Activated naive CD4-positive, alpha-beta T cell treated with anti-CD3 and anti-CD28 coated beads for 36 hours (primary cell): ENCODE data around the gene BAIAP2. TPM values are rescaled to one million over a fixed set of nuclear protein-coding genes. Genes with fewer than 3 reads are reported as not detected.

Source experiments
- CTCF ChIA-PET: fragments of 350-600 bp; sonication (Branson Sonifier 250); formaldehyde crosslinking; loops from one replicate; lab custom pipeline; 2021; ENCODE audit warnings: antibody characterized with exemption; lab: Charles Lee
- DNase-seq: peaks from one replicate; pipeline ENCODE4 v3.0.0-alpha.2; 2020
- H3K27ac Mint-ChIP-seq: one replicate; pipeline ENCODE4 v1.8.0; 2021; ENCODE audit warnings: mild to moderate bottlenecking, mixed read lengths
- H3K27me3 Mint-ChIP-seq: one replicate; pipeline ENCODE4 v1.8.0; 2021; ENCODE audit warnings: low read depth, mixed read lengths
- H3K36me3 Mint-ChIP-seq: one replicate; pipeline ENCODE4 v1.8.0; 2021; ENCODE audit warnings: low read depth, mixed read lengths
- H3K4me1 Mint-ChIP-seq: one replicate; pipeline ENCODE4 v1.8.0; 2021; ENCODE audit warnings: low read depth, mixed read lengths
- H3K4me3 Mint-ChIP-seq: one replicate; pipeline ENCODE4 v1.8.0; 2021; ENCODE audit warnings: mild to moderate bottlenecking, moderate library complexity, mixed read lengths
- H3K9me3 Mint-ChIP-seq: one replicate; pipeline ENCODE4 v1.8.0; 2021; ENCODE audit warnings: mixed read lengths
- intact Hi-C: fragments of 100-400 bp; cut with micrococcal nuclease; formaldehyde crosslinking; loops from one replicate; pipeline ENCODE4 v1.15.1; 2023
- total RNA-seq, 2 experiments: library from RNA; stranded (reverse); gene quantifications; one replicate each; pipeline ENCODE4 v1.2.3, GENCODE V29; 2021

BAIAP2 gene
- total RNA-seq, 2 experiments from 2014 or later = 3.9 to 4.2 TPM

- DNase-seq = no peak
- no peaks in the 10 kb centered on the region for H3K36me3 Mint-ChIP-seq
- no peaks in the 10 kb centered on the region for H3K27me3 Mint-ChIP-seq
- no peak overlapping the region for H3K4me3 Mint-ChIP-seq
- H3K4me1 Mint-ChIP-seq = peaks cover 2% of the 10 kb centered on the region
- H3K9me3 Mint-ChIP-seq = no peaks in the 10 kb centered on the region
- intact Hi-C loops = no loop called here
- CTCF ChIA-PET = interaction anchor here (1.4 kb wide), 1 partner anchor 10 kb away, joined by 5 read pairs; no protein-coding TSS in a partner anchor
- no peak overlapping the region for H3K27ac Mint-ChIP-seq
These were observed 77.5 kb downstream of the BAIAP2 start for GRCh38 chr17:81112450-81112849.

DNA sequence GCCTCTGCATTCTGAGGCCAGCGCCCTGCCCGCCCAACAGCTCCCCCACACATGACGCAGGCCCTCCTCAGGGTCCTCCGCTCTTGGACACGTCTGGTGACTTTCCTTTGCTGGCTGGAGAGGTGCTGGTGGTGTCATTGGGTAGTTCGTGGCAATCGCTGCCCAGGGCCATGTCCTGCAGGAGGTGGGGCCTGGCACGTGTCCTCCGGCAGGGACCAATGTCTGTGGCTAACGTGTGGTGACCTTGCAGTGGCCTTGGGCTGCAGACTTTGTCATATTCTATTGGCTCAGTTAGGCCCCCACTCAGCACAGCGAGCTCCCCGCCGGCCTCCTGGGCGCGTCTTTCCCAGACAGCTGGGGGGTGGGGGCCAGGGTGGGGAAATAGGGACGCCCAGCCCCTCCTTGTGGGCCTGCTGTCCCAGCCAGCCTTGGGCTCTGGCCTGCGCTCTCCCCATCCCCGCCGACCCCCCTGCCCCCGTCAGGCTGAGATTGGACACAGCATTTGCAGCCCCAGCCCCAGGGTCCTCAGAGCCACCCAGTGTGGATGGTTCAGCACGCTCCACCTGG lies 78.3 kb downstream of the BAIAP2 start:
- no peak overlapping the region for H3K4me3 Mint-ChIP-seq
- intact Hi-C loops = no loop called here
- H3K4me1 Mint-ChIP-seq = peaks cover 2% of the 10 kb centered on the region
- H3K27ac Mint-ChIP-seq = no peak overlapping the region
- no peaks in the 10 kb centered on the region for H3K9me3 Mint-ChIP-seq
- no peak for DNase-seq
- H3K27me3 Mint-ChIP-seq = no peaks in the 10 kb centered on the region
- no peaks in the 10 kb centered on the region for H3K36me3 Mint-ChIP-seq
- CTCF ChIA-PET = interaction anchor here (1.4 kb wide), 1 partner anchor 11 kb away, joined by 5 read pairs; no protein-coding TSS in a partner anchor

GRCh38 chr17:81114351-81115093 lies 79.6 kb downstream of the BAIAP2 start:
- CTCF ChIA-PET = interaction anchor here (0.6 kb wide), 1 partner anchor 123 kb away, joined by 3 read pairs; the partner anchor contains the start of gene CHMP6
- no peaks in the 10 kb centered on the region for H3K27me3 Mint-ChIP-seq
- intact Hi-C loops = no loop called here
- no peaks in the 10 kb centered on the region for H3K9me3 Mint-ChIP-seq
- no peak for DNase-seq
- H3K4me3 Mint-ChIP-seq = no peak overlapping the region
- H3K4me1 Mint-ChIP-seq = peaks cover 5% of the 10 kb centered on the region
- H3K36me3 Mint-ChIP-seq = no peaks in the 10 kb centered on the region
- no peak overlapping the region for H3K27ac Mint-ChIP-seq

- CTCF ChIA-PET = no interaction called here
These were observed 80.3 kb downstream of the BAIAP2 start for GRCh38 chr17:81115219-81115618.

DNA sequence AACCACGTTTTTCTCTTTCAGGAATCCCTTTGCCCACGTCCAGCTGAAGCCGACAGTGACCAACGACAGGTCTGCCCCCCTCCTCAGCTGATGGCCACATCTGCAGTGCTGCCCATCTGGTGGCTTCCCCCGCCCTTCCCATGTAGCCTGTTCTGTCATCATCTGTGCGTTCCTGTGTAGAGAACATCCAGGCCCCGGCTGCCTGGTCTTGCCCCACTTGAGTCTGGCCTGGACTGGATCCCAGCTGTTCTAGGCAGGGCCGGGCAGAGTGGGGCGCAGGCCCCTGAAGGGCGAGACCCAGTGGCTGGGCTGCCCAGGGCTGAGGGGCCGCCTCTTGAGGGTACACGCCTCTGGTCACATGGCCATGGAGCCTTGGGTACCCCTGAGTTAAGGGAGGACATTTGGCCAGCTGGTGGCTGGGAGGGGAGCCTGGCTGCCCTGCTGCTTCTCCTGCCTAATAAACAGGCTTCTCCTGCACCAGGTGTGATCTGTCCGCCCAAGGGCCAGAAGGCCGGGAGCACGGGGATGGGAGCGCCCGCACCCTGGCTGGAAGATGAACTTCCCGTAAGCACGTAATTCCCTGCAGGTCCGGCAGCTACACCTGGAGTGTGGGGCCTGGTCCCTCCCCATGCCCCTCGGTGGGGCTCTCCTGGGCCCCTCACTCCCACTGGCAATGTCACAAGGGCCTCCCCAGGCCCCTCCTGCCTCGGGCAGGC lies 81.0 kb downstream of the BAIAP2 start:
- no peak overlapping the region for H3K4me3 Mint-ChIP-seq
- no peaks in the 10 kb centered on the region for H3K36me3 Mint-ChIP-seq
- DNase-seq = no peak
- no peaks in the 10 kb centered on the region for H3K9me3 Mint-ChIP-seq
- H3K4me1 Mint-ChIP-seq = peaks cover 2% of the 10 kb centered on the region
- no peak overlapping the region for H3K27ac Mint-ChIP-seq
- intact Hi-C loops = no loop called here
- no peaks in the 10 kb centered on the region for H3K27me3 Mint-ChIP-seq
- CTCF ChIA-PET = interaction anchor here (1.4 to 1.5 kb wide), 2 partner anchors 14 to 18 kb away, joined by 3 read pairs; no protein-coding TSS in a partner anchor

More at GRCh38 chr17:81115219-81115618, 80.3 kb downstream of the BAIAP2 start:
- intact Hi-C loops = no loop called here
- no peak for DNase-seq
- Mint-ChIP-seq H3K4me3 (no peak overlapping the region), H3K27ac (no peak overlapping the region), H3K36me3 (no peaks in the 10 kb centered on the region), H3K27me3 (no peaks in the 10 kb centered on the region), H3K4me1 (peaks cover 2% of the 10 kb centered on the region), H3K9me3 (no peaks in the 10 kb centered on the region)

GRCh38 chr17:81116704-81117103 lies 81.8 kb downstream of the BAIAP2 start:
- no peak overlapping the region for H3K27ac Mint-ChIP-seq
- CTCF ChIA-PET = interaction anchor here (1.4 to 1.5 kb wide), 2 partner anchors 14 to 18 kb away, joined by 3 read pairs; no protein-coding TSS in a partner anchor
- DNase-seq = no peak
- intact Hi-C loops = no loop called here
- H3K27me3 Mint-ChIP-seq = no peaks in the 10 kb centered on the region
- peaks cover 2% of the 10 kb centered on the region for H3K4me1 Mint-ChIP-seq
- H3K36me3 Mint-ChIP-seq = no peaks in the 10 kb centered on the region
- H3K9me3 Mint-ChIP-seq = no peaks in the 10 kb centered on the region
- no peak overlapping the region for H3K4me3 Mint-ChIP-seq

DNA sequence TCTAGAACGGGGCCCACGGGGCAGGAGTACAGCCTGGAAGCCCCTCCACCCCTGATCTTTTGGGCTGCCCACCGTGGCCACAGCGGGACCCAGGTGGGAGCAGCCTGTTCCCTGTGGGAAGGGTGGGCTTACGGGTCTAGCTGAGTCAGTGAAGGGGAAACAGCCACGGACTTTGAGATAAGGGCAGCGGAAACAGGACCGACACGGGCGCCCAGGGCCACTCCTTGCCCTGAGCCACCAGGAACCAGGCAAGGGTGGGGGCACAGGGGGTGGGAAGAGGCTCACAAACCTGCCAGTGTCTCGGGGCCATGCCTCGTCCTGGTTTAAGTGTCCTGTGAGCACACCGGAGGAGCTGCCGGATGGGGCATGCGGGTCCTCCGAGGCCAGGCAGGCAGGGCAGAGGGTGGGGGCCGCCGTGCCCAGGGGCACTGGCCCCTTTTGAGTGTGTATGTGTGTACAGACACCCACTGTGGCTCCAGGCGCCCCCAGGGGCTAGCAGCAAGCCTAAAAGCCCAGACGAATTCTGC lies 82.8 kb downstream of the BAIAP2 start:
- H3K9me3 Mint-ChIP-seq = no peaks in the 10 kb centered on the region
- no peak overlapping the region for H3K4me3 Mint-ChIP-seq
- H3K27me3 Mint-ChIP-seq = no peaks in the 10 kb centered on the region
- intact Hi-C loops = no loop called here
- no peak for DNase-seq
- CTCF ChIA-PET = interaction anchor here (1.5 kb wide), 1 partner anchor 19 kb away, joined by 3 read pairs; no protein-coding TSS in a partner anchor
- H3K4me1 Mint-ChIP-seq = peaks cover 2% of the 10 kb centered on the region
- no peaks in the 10 kb centered on the region for H3K36me3 Mint-ChIP-seq
- no peak overlapping the region for H3K27ac Mint-ChIP-seq

DNA sequence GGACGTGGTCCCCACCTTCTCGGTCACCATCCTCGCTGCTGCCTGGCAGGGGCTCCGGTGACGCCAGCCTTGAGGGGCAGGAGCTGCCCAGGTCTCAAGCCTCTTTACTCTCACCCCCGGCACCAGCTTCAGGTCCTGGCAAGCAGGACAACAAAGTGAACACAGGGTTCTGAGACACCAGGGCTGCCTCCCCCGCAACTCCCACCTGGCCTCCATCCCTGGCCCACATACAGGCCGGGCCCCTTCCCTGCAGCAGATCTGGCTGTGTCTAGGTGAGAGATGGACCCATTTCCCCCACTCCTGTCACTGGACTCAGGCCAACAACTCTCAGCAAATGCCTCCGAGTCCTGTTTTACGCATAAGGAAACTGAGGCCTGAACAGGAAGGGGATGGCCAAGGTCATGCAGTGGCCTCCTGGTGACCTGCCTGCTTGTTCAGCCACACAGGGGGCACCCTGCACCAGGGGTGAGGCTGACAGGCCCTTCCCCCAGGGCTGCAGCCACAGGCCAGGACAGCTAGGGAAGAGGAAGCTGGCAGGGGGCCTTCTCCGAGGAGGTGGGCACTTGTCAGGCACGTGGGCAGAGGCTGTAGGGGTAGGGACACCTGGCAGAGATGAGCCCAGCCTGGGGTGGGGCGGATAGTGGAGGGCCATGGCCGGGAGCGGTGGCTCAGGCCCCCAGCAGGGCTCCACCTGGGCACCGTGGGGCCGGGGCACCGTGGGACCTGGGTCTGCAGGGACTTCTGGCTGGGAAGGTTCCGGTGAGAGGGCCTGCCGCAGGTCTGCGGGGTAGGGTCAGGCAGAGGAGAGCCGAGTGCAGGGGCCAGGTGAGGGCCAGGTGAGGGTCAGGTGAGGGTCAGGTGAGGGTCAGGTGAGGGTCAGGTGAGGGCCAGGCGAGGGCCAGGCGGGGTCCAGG lies 83.6 kb downstream of the BAIAP2 start:
- no peak for DNase-seq
- Mint-ChIP-seq H3K27me3 (no peaks in the 10 kb centered on the region), H3K9me3 (no peaks in the 10 kb centered on the region), H3K4me1 (peaks cover 2% of the 10 kb centered on the region), H3K4me3 (peak overlapping the region; percentile 53), H3K36me3 (no peaks in the 10 kb centered on the region), H3K27ac (no peak overlapping the region)
- CTCF ChIA-PET = no interaction called here
- intact Hi-C loops = no loop called here

- Mint-ChIP-seq H3K4me1 (peaks cover 2% of the 10 kb centered on the region), H3K36me3 (no peaks in the 10 kb centered on the region), H3K9me3 (no peaks in the 10 kb centered on the region), H3K27me3 (no peaks in the 10 kb centered on the region), H3K4me3 (peak overlapping the region; percentile 54), H3K27ac (no peak overlapping the region)
- intact Hi-C loops = no loop called here
- CTCF ChIA-PET = no interaction called here
- DNase-seq = peak; percentile 90
These were observed 84.5 kb downstream of the BAIAP2 start for GRCh38 chr17:81119223-81120148.

DNA sequence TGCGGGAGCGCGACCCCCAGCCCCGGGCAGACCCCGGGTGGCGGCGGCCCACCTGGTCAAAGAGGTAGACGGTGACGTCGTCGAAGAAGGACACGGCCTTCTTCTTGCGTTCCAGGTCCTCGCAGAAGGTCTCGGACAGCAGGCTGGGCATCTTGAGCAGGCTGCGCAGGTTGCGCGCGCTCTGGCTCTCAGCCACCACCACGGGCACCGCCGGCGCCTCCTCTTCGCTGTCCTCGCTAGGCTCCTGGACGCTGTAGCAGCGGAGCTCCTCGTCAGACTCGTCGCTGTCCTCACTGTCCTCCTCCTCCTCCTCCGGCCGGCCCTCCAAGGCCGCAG lies 85.2 kb downstream of the BAIAP2 start:
- no peaks in the 10 kb centered on the region for H3K36me3 Mint-ChIP-seq
- DNase-seq = no peak
- no peak overlapping the region for H3K4me3 Mint-ChIP-seq
- intact Hi-C loops = no loop called here
- no peaks in the 10 kb centered on the region for H3K9me3 Mint-ChIP-seq
- H3K27ac Mint-ChIP-seq = no peak overlapping the region
- peaks cover 2% of the 10 kb centered on the region for H3K4me1 Mint-ChIP-seq
- CTCF ChIA-PET = no interaction called here
- H3K27me3 Mint-ChIP-seq = no peaks in the 10 kb centered on the region
